ENCODE measurements around the gene MNX1. TPM values are rescaled to one million over a fixed set of nuclear protein-coding genes. Genes with fewer than 3 reads are reported as not detected.
A peak's percentile ranks its signal among the peaks of the same experiment; 100 is the strongest.

MNX1 gene
- total RNA-seq, 2 experiments from 2014 or later = not detected

DNA sequence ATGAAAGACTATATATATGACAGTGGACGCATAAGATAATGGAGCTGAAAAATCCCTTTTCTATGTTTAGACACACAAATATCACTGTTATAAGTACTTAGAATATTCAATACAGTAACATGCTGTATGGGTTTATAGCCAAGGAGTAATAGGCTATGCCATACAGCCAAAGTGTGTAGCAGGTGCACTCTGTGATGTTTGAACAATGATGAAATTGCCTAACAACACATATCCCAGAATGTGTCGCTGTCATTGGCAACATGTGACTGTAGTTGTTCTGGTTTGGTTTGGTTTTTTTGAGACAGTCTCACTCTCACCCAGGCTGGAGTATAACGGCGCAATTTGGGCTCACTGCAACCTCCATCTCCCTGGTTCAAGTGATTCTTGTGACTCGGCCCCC is 34.8 kb downstream of the MNX1 start:
- POLR2A ChIA-PET = no interaction called here
- no peaks in the 10 kb centered on the region for H3K4me1 Mint-ChIP-seq

DNA sequence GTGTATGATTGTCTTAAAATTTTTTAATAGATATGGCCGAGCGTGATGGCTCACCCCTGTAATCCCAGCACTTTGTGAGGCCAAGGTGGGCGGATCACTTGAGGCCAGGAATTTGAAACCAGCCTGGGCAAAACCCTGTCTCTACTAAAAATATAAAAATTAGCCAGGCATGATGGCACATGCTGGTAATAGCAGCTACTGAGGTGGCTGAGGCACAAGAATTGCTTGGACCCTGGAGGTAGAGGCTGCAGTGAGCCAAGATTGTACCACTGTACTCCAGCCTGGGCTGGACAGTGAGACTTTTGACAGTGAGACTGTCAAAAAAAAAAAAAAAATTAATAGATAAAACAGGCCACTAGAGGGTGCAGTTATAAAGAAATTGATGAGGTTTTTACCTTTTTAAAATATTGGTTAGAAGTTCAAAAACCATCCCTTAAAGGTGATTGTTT is 40.5 kb downstream of the MNX1 start:
- DNase-seq = no peak
- POLR2A ChIA-PET = no interaction called here
- Mint-ChIP-seq H3K27ac (no peak overlapping the region), H3K27me3 (no peaks in the 10 kb centered on the region), H3K4me3 (no peak overlapping the region), H3K36me3 (no peaks in the 10 kb centered on the region), H3K9me3 (no peaks in the 10 kb centered on the region), H3K4me1 (no peaks in the 10 kb centered on the region)
- ATAC-seq (ENCODE audit: low read depth) = peak; percentile 26

More for the DNA sequence above, 34.8 kb downstream of the MNX1 start:
- Mint-ChIP-seq H3K36me3 (peaks cover 10% of the 10 kb centered on the region), H3K27ac (no peak overlapping the region), H3K4me3 (no peak overlapping the region), H3K27me3 (no peaks in the 10 kb centered on the region), H3K9me3 (peaks cover 9% of the 10 kb centered on the region)
- DNase-seq (no peak), ATAC-seq (ENCODE audit: low read depth) (no peak)

DNA sequence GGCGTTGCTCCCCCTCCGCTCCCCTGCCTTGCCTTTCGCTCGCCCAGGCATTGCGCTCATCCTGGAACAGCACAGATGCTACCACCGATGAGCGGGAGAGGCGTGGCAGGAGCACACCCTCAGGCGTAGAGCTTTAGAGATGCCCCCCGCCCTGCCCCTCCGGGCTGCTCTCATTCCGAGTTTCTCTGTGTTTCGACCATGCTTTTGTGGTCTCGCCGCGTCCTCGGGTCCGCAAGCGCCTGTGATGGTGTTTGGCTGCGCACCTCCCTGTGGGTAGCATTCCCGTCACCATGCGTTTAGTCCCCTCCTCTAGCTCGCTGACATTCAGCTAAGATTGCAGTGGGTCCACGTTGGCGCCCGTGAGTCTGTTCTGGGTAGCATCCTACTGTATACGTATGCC is 42.3 kb downstream of the MNX1 start:
- POLR2A ChIA-PET = no interaction called here
- H3K4me1 Mint-ChIP-seq = no peaks in the 10 kb centered on the region

DNA sequence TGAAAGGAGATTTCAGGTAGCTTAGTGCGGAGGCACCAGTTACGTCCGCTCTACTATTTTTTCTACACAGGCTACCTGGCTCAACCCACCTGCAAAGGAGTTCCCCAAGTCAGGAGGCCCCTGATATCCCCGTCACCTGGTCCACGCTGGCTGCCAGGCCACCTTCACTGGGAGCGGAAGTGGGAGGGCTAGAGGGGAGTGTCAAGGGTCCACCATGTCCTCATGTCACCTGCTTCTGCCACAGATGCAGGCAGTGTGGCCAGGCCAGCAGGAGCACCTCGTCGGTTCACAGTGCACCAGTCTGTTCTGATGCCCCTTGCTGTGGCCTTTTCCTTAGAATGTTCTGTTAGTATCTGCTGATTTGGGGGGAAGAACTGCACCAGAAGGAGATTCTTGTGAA is 44.1 kb downstream of the MNX1 start:
- POLR2A ChIA-PET = no interaction called here
- H3K27me3 Mint-ChIP-seq = no peaks in the 10 kb centered on the region
- no peak for ATAC-seq (ENCODE audit: low read depth)
- no peak for DNase-seq
- H3K4me3 Mint-ChIP-seq = no peak overlapping the region
- no peaks in the 10 kb centered on the region for H3K9me3 Mint-ChIP-seq
- no peak overlapping the region for H3K27ac Mint-ChIP-seq
- H3K4me1 Mint-ChIP-seq = no peaks in the 10 kb centered on the region
- peaks cover 9% of the 10 kb centered on the region for H3K36me3 Mint-ChIP-seq

More for the DNA sequence above, 42.3 kb downstream of the MNX1 start:
- Mint-ChIP-seq H3K36me3 (peaks cover 4% of the 10 kb centered on the region), H3K4me3 (no peak overlapping the region), H3K27ac (no peak overlapping the region), H3K27me3 (no peaks in the 10 kb centered on the region), H3K9me3 (no peaks in the 10 kb centered on the region)
- DNase-seq = no peak
- no peak for ATAC-seq (ENCODE audit: low read depth)

DNA sequence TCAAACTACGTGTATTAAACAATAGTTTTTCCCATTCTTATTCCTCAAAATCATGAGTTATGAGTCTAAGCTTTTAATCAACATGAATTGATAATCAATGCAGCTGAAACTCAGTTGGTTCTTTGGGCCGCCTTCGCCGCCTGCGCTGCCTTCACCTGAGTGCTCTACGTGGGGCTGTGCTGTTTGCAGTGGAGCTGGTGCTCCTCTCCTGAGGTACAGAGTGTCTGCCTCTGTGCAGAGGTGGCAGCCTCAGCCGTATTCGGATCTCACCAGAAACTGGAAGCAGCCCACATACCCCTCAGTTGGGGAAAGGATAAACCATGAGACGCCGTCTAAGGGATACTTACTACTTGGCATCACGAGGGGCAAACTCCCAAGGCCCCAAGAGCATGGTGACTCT is 45.5 kb downstream of the MNX1 start:
- Mint-ChIP-seq H3K36me3 (peaks cover 16% of the 10 kb centered on the region), H3K9me3 (no peaks in the 10 kb centered on the region), H3K4me1 (peaks cover 4% of the 10 kb centered on the region), H3K27me3 (no peaks in the 10 kb centered on the region), H3K4me3 (no peak overlapping the region), H3K27ac (no peak overlapping the region)
- no peak for ATAC-seq (ENCODE audit: low read depth)
- DNase-seq = no peak
- POLR2A ChIA-PET = no interaction called here

DNA sequence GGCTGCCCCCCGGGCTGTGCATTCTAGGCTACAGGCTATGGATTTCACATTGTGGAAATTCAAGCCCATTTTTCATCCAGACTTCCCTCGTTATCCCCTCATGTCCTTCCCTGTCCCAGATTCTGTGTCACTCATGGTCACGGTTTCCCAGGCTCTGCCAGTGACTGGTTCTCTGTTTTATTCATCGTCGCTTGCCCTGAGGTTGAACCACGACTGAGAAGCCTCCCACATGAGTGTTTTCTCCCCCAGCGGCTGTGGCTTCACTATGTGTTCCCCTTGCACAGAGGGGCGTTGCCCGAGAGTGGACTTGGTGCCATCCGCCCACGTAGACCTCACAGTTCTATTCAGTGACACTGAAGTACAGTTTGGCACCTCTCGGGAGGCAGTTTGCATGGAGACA is 47.0 kb downstream of the MNX1 start:
- no peaks in the 10 kb centered on the region for H3K27me3 Mint-ChIP-seq
- H3K4me1 Mint-ChIP-seq = peaks cover 4% of the 10 kb centered on the region
- ATAC-seq (ENCODE audit: low read depth) (no peak), DNase-seq (no peak)
- no peaks in the 10 kb centered on the region for H3K9me3 Mint-ChIP-seq
- POLR2A ChIA-PET = no interaction called here
- H3K4me3 Mint-ChIP-seq = no peak overlapping the region
- H3K36me3 Mint-ChIP-seq = peaks cover 18% of the 10 kb centered on the region
- H3K27ac Mint-ChIP-seq = no peak overlapping the region

DNA sequence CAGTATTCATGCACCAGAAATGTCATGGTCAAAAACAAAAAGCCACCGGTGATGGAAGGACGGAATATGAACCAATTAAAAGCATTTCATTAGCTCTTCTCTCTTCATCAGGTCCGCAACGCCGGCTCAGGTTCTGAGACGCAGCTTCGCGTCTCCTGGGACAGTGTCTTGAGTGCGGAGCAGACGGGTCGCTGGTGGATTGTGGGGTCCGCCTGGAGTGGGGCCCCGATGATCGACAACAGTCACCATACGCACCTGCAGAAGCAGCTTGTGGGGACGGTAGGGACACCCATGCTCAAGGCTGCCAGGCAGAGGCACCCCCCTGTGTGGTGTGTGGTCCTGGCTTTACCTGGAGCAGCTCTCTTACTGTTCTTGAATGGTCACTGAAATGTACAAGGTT is 47.6 kb downstream of the MNX1 start:
- peaks cover 4% of the 10 kb centered on the region for H3K4me1 Mint-ChIP-seq
- no peak overlapping the region for H3K27ac Mint-ChIP-seq
- no peaks in the 10 kb centered on the region for H3K27me3 Mint-ChIP-seq
- no peaks in the 10 kb centered on the region for H3K9me3 Mint-ChIP-seq
- no peak overlapping the region for H3K4me3 Mint-ChIP-seq
- POLR2A ChIA-PET = no interaction called here
- DNase-seq (no peak), ATAC-seq (ENCODE audit: low read depth) (no peak)
- peaks cover 18% of the 10 kb centered on the region for H3K36me3 Mint-ChIP-seq

DNA sequence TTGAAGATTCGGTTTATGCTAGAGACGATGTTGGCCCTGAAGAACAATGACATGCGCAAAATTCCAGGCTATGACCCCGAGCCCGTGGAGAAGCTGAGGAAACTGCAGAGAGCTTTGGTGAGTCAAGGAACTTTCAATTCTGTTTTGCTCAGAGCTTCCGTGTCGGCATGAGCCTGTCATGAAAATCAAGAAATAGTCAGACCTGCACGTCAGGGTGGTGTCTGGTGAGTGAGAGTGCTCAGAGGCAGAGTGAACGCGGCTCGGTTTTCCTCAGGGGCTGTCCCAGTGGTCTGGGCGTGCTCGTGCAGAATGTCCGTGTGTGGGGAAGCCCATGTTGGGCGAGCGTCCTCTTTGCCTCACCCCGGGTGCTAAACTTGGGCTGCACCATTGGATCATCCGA is 48.3 kb downstream of the MNX1 start:
- no peak overlapping the region for H3K4me3 Mint-ChIP-seq
- no peak overlapping the region for H3K27ac Mint-ChIP-seq
- peaks cover 18% of the 10 kb centered on the region for H3K36me3 Mint-ChIP-seq
- ATAC-seq (ENCODE audit: low read depth) = no peak
- POLR2A ChIA-PET = no interaction called here
- no peaks in the 10 kb centered on the region for H3K27me3 Mint-ChIP-seq
- H3K4me1 Mint-ChIP-seq = peaks cover 4% of the 10 kb centered on the region
- H3K9me3 Mint-ChIP-seq = no peaks in the 10 kb centered on the region
- DNase-seq = no peak

DNA sequence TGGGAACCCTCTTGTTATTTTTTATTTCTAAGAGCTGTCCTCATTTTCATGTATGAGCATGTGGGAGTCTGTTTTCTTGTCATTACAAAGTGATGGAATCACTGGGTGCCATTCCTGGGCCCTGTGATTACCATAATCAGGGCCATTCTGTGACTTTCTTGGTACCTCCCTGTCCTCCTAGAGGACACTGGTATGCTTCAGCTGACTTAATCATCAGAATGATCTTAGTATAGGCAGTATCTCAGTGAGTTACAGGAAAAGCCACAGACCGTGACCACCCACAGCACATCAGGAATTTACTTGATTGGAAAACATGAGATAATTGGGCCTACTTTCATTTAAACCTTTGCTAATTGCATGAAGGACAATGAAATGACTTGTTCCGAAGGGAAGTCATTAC is 53.7 kb downstream of the MNX1 start:
- ATAC-seq (ENCODE audit: low read depth) = no peak
- H3K4me1 Mint-ChIP-seq = peaks cover 23% of the 10 kb centered on the region
- no peaks in the 10 kb centered on the region for H3K9me3 Mint-ChIP-seq
- peaks cover 26% of the 10 kb centered on the region for H3K36me3 Mint-ChIP-seq
- no peak for DNase-seq
- no peak overlapping the region for H3K4me3 Mint-ChIP-seq
- H3K27me3 Mint-ChIP-seq = no peaks in the 10 kb centered on the region
- POLR2A ChIA-PET = no interaction called here
- H3K27ac Mint-ChIP-seq = no peak overlapping the region

DNA sequence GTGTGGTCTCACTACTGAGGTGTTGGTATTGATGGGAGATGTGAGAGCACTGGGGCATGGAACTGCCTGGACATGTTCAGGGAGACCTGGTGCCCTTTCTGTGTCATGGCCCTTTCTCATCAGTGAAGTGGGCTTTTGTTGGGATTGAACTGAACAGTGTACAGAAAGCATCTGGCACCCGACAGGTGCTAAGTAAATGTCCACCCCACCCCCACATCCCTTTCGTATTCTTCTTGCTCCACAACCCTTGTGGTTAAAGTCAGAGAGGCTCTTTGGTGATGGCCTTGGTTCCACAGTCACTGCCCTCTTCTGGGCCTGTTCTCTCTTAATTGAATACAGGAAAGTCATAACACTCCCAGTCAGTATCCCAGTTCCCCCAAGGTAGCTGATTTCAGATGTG is 55.5 kb downstream of the MNX1 start:
- no peaks in the 10 kb centered on the region for H3K9me3 Mint-ChIP-seq
- H3K4me1 Mint-ChIP-seq = peaks cover 28% of the 10 kb centered on the region
- no peak overlapping the region for H3K4me3 Mint-ChIP-seq
- H3K27me3 Mint-ChIP-seq = no peaks in the 10 kb centered on the region
- POLR2A ChIA-PET = no interaction called here
- no peak overlapping the region for H3K27ac Mint-ChIP-seq
- ATAC-seq (ENCODE audit: low read depth) (no peak), DNase-seq (no peak)
- H3K36me3 Mint-ChIP-seq = peaks cover 17% of the 10 kb centered on the region

Other genes with a start within 250 kb of the MNX1 start
- gene LMBR1, start 117.5 kb downstream of the MNX1 start, total RNA-seq = 10 to 100 TPM; 73.2 to 73.6 TPM
- 10 to 100 TPM; 27.2 to 29.8 TPM for gene NOM1, start 61.0 kb downstream of the MNX1 start, total RNA-seq
- gene UBE3C, start 128.3 kb upstream of the MNX1 start, total RNA-seq = 10 to 100 TPM; 51.7 to 52.1 TPM